GM19455 (cell line): ENCODE data around the gene BAHD1.
A peak's percentile ranks its signal among the peaks of the same experiment; 100 is the strongest.

Experiments used
- ATAC-seq: cut with Tn5 transposase; IDR thresholded peaks from one replicate; pipeline ENCODE4 v1.9.1; 2021; ENCODE audit not compliant: unreplicated experiment

BAHD1 gene

GRCh38 chr15:40464595-40465185, 23.9 kb downstream of the BAHD1 start:
- no peak for ATAC-seq

- no peak for ATAC-seq
These were observed 25.2 kb downstream of the BAHD1 start for GRCh38 chr15:40465939-40466338.

GRCh38 chr15:40466426-40467260, 25.9 kb downstream of the BAHD1 start:
- no peak for ATAC-seq

- no peak for ATAC-seq
These were observed 26.5 kb downstream of the BAHD1 start for GRCh38 chr15:40467261-40467615.

GRCh38 chr15:40468898-40469331, 28.2 kb downstream of the BAHD1 start:
- no peak for ATAC-seq

- ATAC-seq = no peak
These were observed 29.1 kb downstream of the BAHD1 start for GRCh38 chr15:40469776-40470390.

GRCh38 chr15:40470423-40471104, 29.8 kb downstream of the BAHD1 start, which contains the start of gene CHST14:
Gene CHST14, plus strand, starts transcription at chr15:40470984. Its CDS starts 230 bp downstream, at chr15:40471214.
- ATAC-seq = peak; percentile 74

GRCh38 chr15:40471105-40471807, 30.5 kb downstream of the BAHD1 start:
- ATAC-seq = peak; percentile 42

- peak; percentile 17 for ATAC-seq
These were observed 31.0 kb downstream of the BAHD1 start for GRCh38 chr15:40471808-40472150.

GRCh38 chr15:40472171-40472727, 31.5 kb downstream of the BAHD1 start:
- ATAC-seq = no peak

- ATAC-seq = no peak
These were observed 33.8 kb downstream of the BAHD1 start for GRCh38 chr15:40474581-40474980.

- ATAC-seq = no peak
These were observed 37.0 kb downstream of the BAHD1 start for GRCh38 chr15:40477642-40478327.

GRCh38 chr15:40479024-40479423, 38.3 kb downstream of the BAHD1 start:
- no peak for ATAC-seq

- ATAC-seq = no peak
These were observed 40.8 kb downstream of the BAHD1 start for GRCh38 chr15:40481341-40482074.

- no peak for ATAC-seq
These were observed 43.2 kb downstream of the BAHD1 start for GRCh38 chr15:40483919-40484318.

- ATAC-seq = no peak
These were observed 45.5 kb downstream of the BAHD1 start for GRCh38 chr15:40486066-40486770.

GRCh38 chr15:40487816-40488682, 47.3 kb downstream of the BAHD1 start:
- no peak for ATAC-seq
